Upper lobe of left lung (tissue), 4 donors: ENCODE measurements around the gene NOL8.

Source experiments
- CTCF ChIP-seq, 6 experiments: fragments of 450-650 bp in 4 of 6; fragments of 200-600 bp in 2 of 6; sonication (generic) in 2 of 6; IDR thresholded peaks; one replicate each; pipeline ENCODE4 v1.5.1; 2016 to 2019; ENCODE audit warnings: antibody characterized with exemption in 6 of 6
- EP300 ChIP-seq, 4 donors: sonication (generic); formaldehyde crosslinking; IDR thresholded peaks; one replicate each; pipeline ENCODE4 v1.5.1; 2017; ENCODE audit warnings: antibody characterized with exemption in 4 of 4, control low read depth in 2 of 4
- POLR2A ChIP-seq, 4 donors: fragments of 450-650 bp; IDR thresholded peaks; one replicate each; pipeline ENCODE4 v1.5.1; 2016 to 2017; ENCODE audit warnings: antibody characterized with exemption in 4 of 4, mild to moderate bottlenecking in 2 of 4

DNA sequence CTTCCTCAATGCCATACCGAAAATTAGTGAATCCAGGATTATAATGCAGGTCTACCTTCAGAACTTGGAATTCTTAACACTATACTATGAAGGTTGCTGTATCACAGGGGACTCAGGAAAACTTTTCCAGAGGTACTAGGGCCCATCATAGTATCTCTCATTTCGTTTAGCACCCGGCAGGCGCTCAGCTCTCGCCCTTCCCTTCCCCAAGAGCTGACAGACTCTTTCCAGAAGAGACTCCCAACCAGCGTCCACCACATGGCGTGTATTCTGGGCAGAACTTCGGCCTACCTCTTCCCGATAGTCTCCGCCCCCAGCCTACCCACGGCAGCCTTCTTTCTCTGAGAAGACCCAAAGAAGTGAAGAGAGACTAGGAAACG is 271 bp downstream of the NOL8 start:
- no peak for TF ChIP-seq CTCF (IDR thresholded peaks at IDR 0.05)
- no peak for TF ChIP-seq POLR2A (IDR thresholded peaks at IDR 0.05)
- TF ChIP-seq EP300 (IDR thresholded peaks at IDR 0.05) = no peak
